OCI-LY3 (cell line): ENCODE results near the gene ADD2.

Experiments used
- H2AFZ ChIP-seq: fragments of 200-600, 300-600 bp; shearing (Covaris generic); 2 replicates; pipeline ENCODE4 v1.6.0; 2014; ENCODE audit warnings: antibody characterized with exemption, low read depth, low read length
- H3K27ac ChIP-seq: fragments of 200-600, 300-600 bp; sonication (generic); 2 replicates; pipeline ENCODE4 v1.5.1; 2014; ENCODE audit warnings: mild to moderate bottlenecking, low read length, moderate library complexity, mixed read lengths
- H3K27me3 ChIP-seq: fragments of 200-600, 300-600 bp; sonication (generic); 2 replicates; pipeline ENCODE4 v1.6.1; 2014; ENCODE audit warnings: low read depth, low read length, mixed read lengths
- H3K36me3 ChIP-seq: fragments of 200-600, 300-600 bp; sonication (generic); replicated peaks from 2 replicates; pipeline ENCODE3; 2014; ENCODE audit warnings: low read depth, low read length, mixed read lengths
- H3K4me1 ChIP-seq: fragments of 300-600, 200-600 bp; sonication (generic); 2 replicates; pipeline ENCODE4 v1.6.1; 2014; ENCODE audit warnings: low read length, mixed read lengths
- H3K4me2 ChIP-seq: fragments of 200-600, 300-600 bp; sonication (generic); 2 replicates; pipeline ENCODE4 v1.6.1; 2014; ENCODE audit warnings: low read length, mixed read lengths
- H3K4me3 ChIP-seq: fragments of 300-600, 200-600 bp; sonication (generic); 2 replicates; pipeline ENCODE4 v1.5.1; 2014; ENCODE audit warnings: antibody characterized with exemption, mild to moderate bottlenecking, low read length, moderate library complexity
- H3K79me2 ChIP-seq: fragments of 300-600, 200-600 bp; shearing (Covaris generic); 2 replicates; pipeline ENCODE4 v1.6.1; 2014; ENCODE audit warnings: mild to moderate bottlenecking, low read length, mixed read lengths
- H3K9ac ChIP-seq: fragments of 300-600, 200-600 bp; shearing (Covaris generic); 2 replicates; pipeline ENCODE4 v1.6.0; 2014; ENCODE audit warnings: mild to moderate bottlenecking, low read length, moderate library complexity
- H3K9me3 ChIP-seq: fragments of 200-600, 300-600 bp; shearing (Covaris generic); 2 replicates; pipeline ENCODE4 v1.6.1; 2014; ENCODE audit warnings: low read length, mixed read lengths; ENCODE audit not compliant: insufficient read depth
- H4K20me1 ChIP-seq: fragments of 200-600, 300-600 bp; sonication (generic); 2 replicates; pipeline ENCODE4 v1.6.1; 2016; ENCODE audit warnings: low read length, mixed read lengths; ENCODE audit not compliant: insufficient read depth
- CTCF ChIP-seq: fragments of 200-600, 300-600 bp; sonication (generic); IDR thresholded peaks from 2 replicates; pipeline ENCODE4 v1.5.1; 2014; ENCODE audit warnings: antibody characterized with exemption, low read length, low read depth
- EZH2phosphoT487 ChIP-seq: fragments of 200-600 bp; shearing (Covaris generic); IDR thresholded peaks from 2 replicates; pipeline ENCODE4 v1.6.1; 2018; ENCODE audit warnings: antibody characterized with exemption, mixed run types, low read depth

ADD2 gene

DNA sequence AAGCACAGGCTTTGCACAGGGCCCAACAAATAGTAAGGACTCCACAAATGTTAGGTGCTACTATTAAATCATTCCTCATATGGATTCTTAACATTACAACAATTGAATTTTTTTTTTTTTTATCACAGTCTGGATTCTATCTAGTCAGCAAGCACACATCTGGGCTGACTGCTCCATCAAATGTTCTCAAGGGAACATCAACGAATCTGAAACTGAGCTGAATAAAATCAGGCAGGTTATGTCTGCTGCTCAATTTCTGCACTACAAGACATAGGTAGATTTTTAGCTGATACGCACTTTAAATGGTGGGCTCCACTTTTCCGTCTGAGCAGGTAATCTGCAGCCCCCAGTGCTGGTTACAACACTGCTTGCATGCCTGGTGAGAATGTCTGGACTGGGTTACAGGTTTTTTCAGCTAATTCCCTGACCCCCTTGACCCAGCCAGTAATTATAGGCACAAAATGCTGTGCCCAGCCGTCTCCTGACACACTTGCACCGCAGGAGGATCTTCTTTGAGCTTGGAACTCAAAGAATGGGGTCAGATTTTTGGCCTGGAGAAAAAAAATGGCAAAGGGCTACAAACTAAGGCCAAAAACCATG lies 44.6 kb downstream of the ADD2 start:
- Histone ChIP-seq H3K27me3 (peaks cover 6% of the 10 kb centered on the region; the same call in 1 of the 2 replicates), H3K79me2 (no peaks in the 10 kb centered on the region), H3K27ac (no peak overlapping the region), H3K9me3 (no peaks in the 10 kb centered on the region), H3K4me3 (no peak overlapping the region), H3K36me3 (no peaks in the 10 kb centered on the region), H3K4me1 (no peaks in the 10 kb centered on the region), H2AFZ (no peak overlapping the region), H4K20me1 (no peaks in the 10 kb centered on the region), H3K9ac (no peak overlapping the region), H3K4me2 (no peak overlapping the region)
- no peak for TF ChIP-seq EZH2phosphoT487
- TF ChIP-seq CTCF: no peak

DNA sequence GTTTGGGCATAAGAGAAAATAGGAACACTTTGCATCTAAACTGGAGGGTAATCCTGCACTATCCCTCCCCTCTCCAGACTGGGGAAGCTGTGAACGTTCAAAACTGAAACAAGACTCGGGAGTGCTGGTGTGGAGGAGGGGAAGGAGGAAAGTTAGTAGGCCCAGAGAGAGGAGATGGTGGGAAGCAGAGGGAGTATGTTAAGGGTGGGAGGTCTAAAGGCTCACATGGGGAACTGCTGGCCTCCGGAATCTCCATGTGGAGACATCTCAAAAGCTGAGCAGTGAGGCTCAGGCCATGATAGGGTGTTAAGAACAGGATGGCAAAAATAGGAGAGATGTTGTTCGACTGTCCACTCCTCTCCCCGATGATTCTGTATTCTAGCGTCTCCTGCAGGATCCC lies 47.9 kb downstream of the ADD2 start:
- Histone ChIP-seq H3K4me3 (no peak overlapping the region), H3K27me3 (no peaks in the 10 kb centered on the region), H2AFZ (peak overlapping the region; percentile 30; the same call in 1 of the 2 replicates), H3K4me1 (no peaks in the 10 kb centered on the region), H4K20me1 (no peaks in the 10 kb centered on the region), H3K9ac (no peak overlapping the region), H3K27ac (no peak overlapping the region), H3K79me2 (no peaks in the 10 kb centered on the region), H3K36me3 (no peaks in the 10 kb centered on the region), H3K9me3 (no peaks in the 10 kb centered on the region), H3K4me2 (no peak overlapping the region)
- TF ChIP-seq CTCF (no peak), EZH2phosphoT487 (no peak)

DNA sequence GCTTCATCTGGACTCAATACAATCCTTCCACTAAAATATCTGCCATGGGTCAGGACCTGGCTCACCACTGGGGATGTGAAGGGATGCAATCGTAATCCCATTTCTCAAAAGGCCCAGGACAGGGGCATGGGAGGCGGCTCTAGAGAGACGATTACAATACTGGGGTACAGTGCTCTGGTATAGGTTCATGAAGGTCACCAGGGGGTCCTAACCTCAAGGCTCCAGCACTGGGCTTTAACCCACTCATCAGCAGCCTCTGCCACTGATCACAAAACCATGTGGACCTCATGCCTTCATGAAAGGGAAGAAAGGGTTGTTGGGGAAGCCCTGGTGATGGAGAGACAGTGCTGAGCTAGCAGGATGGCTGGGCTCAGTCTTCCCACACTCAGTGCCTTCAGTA lies 48.8 kb downstream of the ADD2 start:
- H3K4me2 ChIP-seq: no peak overlapping the region
- no peak overlapping the region for H3K4me3 ChIP-seq
- H3K36me3 ChIP-seq: no peaks in the 10 kb centered on the region
- H4K20me1 ChIP-seq: no peaks in the 10 kb centered on the region
- no peak overlapping the region for H2AFZ ChIP-seq
- H3K9me3 ChIP-seq: no peaks in the 10 kb centered on the region
- H3K4me1 ChIP-seq: no peaks in the 10 kb centered on the region
- no peaks in the 10 kb centered on the region for H3K79me2 ChIP-seq
- TF ChIP-seq EZH2phosphoT487 (no peak), CTCF (no peak)
- no peak overlapping the region for H3K27ac ChIP-seq
- no peaks in the 10 kb centered on the region for H3K27me3 ChIP-seq
- H3K9ac ChIP-seq: no peak overlapping the region

DNA sequence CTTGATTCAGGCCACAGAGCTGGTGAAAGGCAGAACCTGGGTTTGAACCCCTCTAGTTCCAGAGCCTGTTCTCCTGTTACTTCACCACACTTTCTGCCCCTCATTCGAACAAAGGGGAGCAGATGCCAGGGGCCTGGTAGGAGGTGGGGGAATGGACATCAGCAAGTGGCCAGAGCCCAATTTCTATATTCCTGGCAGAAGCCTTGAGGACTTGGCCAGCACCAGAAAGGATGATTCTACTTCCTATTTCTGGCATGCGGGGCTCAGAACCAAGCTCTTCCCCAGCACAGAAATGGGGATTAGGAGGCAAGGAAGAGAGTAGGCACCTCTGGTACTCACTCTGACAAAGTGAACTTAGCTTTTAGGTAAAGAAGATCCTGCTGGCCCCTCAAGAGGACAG lies 49.3 kb downstream of the ADD2 start:
- H3K9me3 ChIP-seq: no peaks in the 10 kb centered on the region
- H3K36me3 ChIP-seq: no peaks in the 10 kb centered on the region
- no peak overlapping the region for H3K27ac ChIP-seq
- no peaks in the 10 kb centered on the region for H4K20me1 ChIP-seq
- H2AFZ ChIP-seq: no peak overlapping the region
- H3K4me2 ChIP-seq: no peak overlapping the region
- TF ChIP-seq EZH2phosphoT487: no peak
- no peak for TF ChIP-seq CTCF
- no peaks in the 10 kb centered on the region for H3K4me1 ChIP-seq
- no peak overlapping the region for H3K4me3 ChIP-seq
- no peaks in the 10 kb centered on the region for H3K79me2 ChIP-seq
- no peaks in the 10 kb centered on the region for H3K27me3 ChIP-seq
- no peak overlapping the region for H3K9ac ChIP-seq
